ENCODE results near the gene CLEC16A. TPM values are rescaled to one million over a fixed set of nuclear protein-coding genes. Genes with fewer than 3 reads are reported as not detected.

The CLEC16A gene
- total and polyA plus RNA-seq, 2 experiments from 2014 or later, result 9.9 to 24.1 TPM

- TF ChIP-seq REST (IDR thresholded peaks at IDR 0.05; ENCODE audit: unreplicated experiment) (no peak), CREB1 (CRISPR knock-in tag; IDR thresholded peaks at IDR 0.05; ENCODE audit: low read depth) (no peak), STAT1 (IDR thresholded peaks at IDR 0.05; ENCODE audit: unreplicated experiment) (no peak)
Observed at GRCh38 chr16:11012841-11013240, 68.5 kb downstream of the CLEC16A start (continued).

GRCh38 chr16:11014136-11014535 is 69.8 kb downstream of the CLEC16A start:
- H3K36me3 Mint-ChIP-seq (ENCODE audit: low read depth), result peaks cover 12% of the 10 kb centered on the region
- H3K4me3 ChIP-seq, result no peak overlapping the region
- peaks cover 4% of the 10 kb centered on the region for H3K27me3 Mint-ChIP-seq (ENCODE audit: insufficient read depth, low read depth, poor library complexity)
- no peaks in the 10 kb centered on the region for H3K36me3 ChIP-seq (ENCODE audit: insufficient read depth)
- H2AFZ ChIP-seq, result no peak overlapping the region
- no peaks in the 10 kb centered on the region for H3K4me1 Mint-ChIP-seq
- no peak overlapping the region for H3K4me3 Mint-ChIP-seq
- H3K4me2 ChIP-seq, result no peak overlapping the region
- ATAC-seq, result no peak
- H3K4me1 ChIP-seq (ENCODE audit: insufficient read depth), result no peaks in the 10 kb centered on the region
- no peaks in the 10 kb centered on the region for H3K9me2 ChIP-seq (ENCODE audit: insufficient read depth)
- no peaks in the 10 kb centered on the region for H3K27me3 ChIP-seq (ENCODE audit: insufficient read depth)
- DNase-seq (ENCODE audit: low spot score), result no peak
- no peaks in the 10 kb centered on the region for H3F3A ChIP-seq (replicated peaks; ENCODE audit: low read depth)
- H3K79me2 ChIP-seq (replicated peaks; ENCODE audit: insufficient read depth), result no peaks in the 10 kb centered on the region
- no peaks in the 10 kb centered on the region for H3K9me3 Mint-ChIP-seq
- no peak overlapping the region for H3K27ac ChIP-seq (ENCODE audit: low read depth)
- H3K27ac Mint-ChIP-seq, result no peak overlapping the region
- H4K20me1 ChIP-seq (replicated peaks; ENCODE audit: insufficient read depth), result no peaks in the 10 kb centered on the region; the same call in 1 of the 2 replicates
- TF ChIP-seq EZH2 (IDR thresholded peaks at IDR 0.05; ENCODE audit: low read depth, unreplicated experiment) (no peak), ZNF114 (CRISPR knock-in tag; IDR thresholded peaks at IDR 0.05) (no peak), ZNF331 (CRISPR knock-in tag; IDR thresholded peaks at IDR 0.05; ENCODE audit: low read depth) (no peak), STAT1 (IDR thresholded peaks at IDR 0.05; ENCODE audit: unreplicated experiment) (no peak), ZNF462 (CRISPR knock-in tag; IDR thresholded peaks at IDR 0.05) (no peak), REST (IDR thresholded peaks at IDR 0.05; ENCODE audit: unreplicated experiment) (no peak), JUNB (IDR thresholded peaks at IDR 0.05; ENCODE audit: unreplicated experiment) (no peak), CREB1 (CRISPR knock-in tag; IDR thresholded peaks at IDR 0.05; ENCODE audit: low read depth) (no peak), NANOG (IDR thresholded peaks at IDR 0.05; ENCODE audit: borderline replicate concordance) (no peak), CTCF (conservative IDR thresholded peaks at IDR 0.05; ENCODE audit: low read depth in 2 of 2) (no peak)

All from GM23338 (cell line).